ENCODE measurements around the gene TRPV4.

DNA sequence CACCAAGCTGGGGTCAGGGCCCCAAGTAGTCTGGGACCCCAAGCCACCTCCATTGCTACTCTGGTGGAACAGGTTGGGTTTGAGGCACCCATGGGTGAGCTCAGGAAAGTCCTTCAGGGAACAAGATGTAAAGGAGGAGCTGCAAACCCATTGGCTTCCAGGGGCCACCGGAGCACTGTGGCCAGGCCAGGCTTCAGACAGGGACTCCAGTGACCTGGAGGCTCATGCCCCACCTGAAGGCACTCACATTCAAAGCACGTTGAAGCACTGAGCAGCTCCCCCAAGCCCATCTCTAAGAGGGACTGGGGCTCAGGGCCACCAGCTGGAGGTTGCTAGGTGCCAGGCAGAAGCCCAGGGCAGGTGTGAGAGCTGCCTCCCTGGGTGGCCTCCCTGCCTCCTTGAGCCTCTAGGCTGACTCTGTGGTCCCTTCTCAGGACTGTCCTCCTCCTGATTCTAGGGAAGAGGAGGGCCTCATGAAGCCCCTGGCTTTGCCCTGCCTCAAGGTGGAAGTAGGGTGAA is 70.5 kb downstream of the TRPV4 start:
- TF ChIP-seq GATA3 (IDR thresholded peaks at IDR 0.05; ENCODE audit: low read depth, low read length): no peak
- TF ChIP-seq GATA2 (IDR thresholded peaks at IDR 0.05; ENCODE audit: low read depth, low read length): no peak

Measured in SH-SY5Y (cell line).